K562 (cell line): Measurements from ENCODE around the gene DOCK1. TPM values are rescaled to one million over a fixed set of nuclear protein-coding genes. Genes with fewer than 3 reads are reported as not detected.

Experiments
- ATAC-seq: fragments of 200-7000 bp; cut with Tn5 transposase; 3 replicates; pipeline ENCODE4 v1.9.1; 2020; ENCODE audit warnings: moderate library complexity
- BruUV-seq: library from RNA; stranded (reverse); fragments of 400-500 nt; replicated peaks from 2 replicates; lab custom pipeline; 2021; lab: Mats Ljungman, UMichigan
- CTCF ChIA-PET: fragments of 300-600 bp; formaldehyde crosslinking; extraction: SDS; loops from one replicate; lab custom pipeline; 2021; ENCODE audit warnings: low intra/inter-chr PET ratio; lab: Yijun Ruan, JAX
- POLR2A ChIA-PET: fragments of 300-600, 350-650 bp; sonication (Branson Sonifier 250); formaldehyde crosslinking; extraction: SDS; loops from one replicate; lab custom pipeline; 2021; ENCODE audit warnings: antibody characterized with exemption, inconsistent platforms; lab: Yijun Ruan, JAX
- DNase-seq, 4 experiments: peaks; one replicate each; pipeline versions ENCODE4 v3.0.0 to v3.0.0-alpha.2; 2011 to 2018; ENCODE audit warnings: low spot score in 3 of 4, mixed read lengths in 3 of 4; ENCODE audit errors: extremely low read depth in 1 of 4
- FAIRE-seq: peaks from 2 replicates; lab custom pipeline; 2011; peaks lifted over from hg19 to GRCh38; lab: Jason Lieb, UNC
- H2AFZ ChIP-seq: 2 replicates; pipeline ENCODE4 v1.6.0; 2011; ENCODE audit warnings: low read depth, low read length, control low read depth, inconsistent platforms
- H3K27ac ChIP-seq: fragments of 200-600 bp; 3 replicates; pipeline ENCODE4 v1.8.0; 2011; ENCODE audit warnings: low read depth, mild to moderate bottlenecking, control low read depth, inconsistent platforms, low read length, moderate library complexity, mixed read lengths; ENCODE audit errors: extremely low read depth
- H3K27me3 ChIP-seq, 2 experiments: fragments of 300-600 bp in 1 of 2; 2 replicates in 1 of 2; 3 replicates in 1 of 2; pipeline versions ENCODE4 v1.6.0 to v1.8.0; 2011; ENCODE audit warnings: inconsistent platforms in 2 of 2, low read length in 2 of 2, mild to moderate bottlenecking in 1 of 2, mixed read lengths in 1 of 2, moderate library complexity in 1 of 2; ENCODE audit not compliant: control insufficient read depth in 2 of 2, insufficient read depth in 2 of 2
- H3K36me3 ChIP-seq: fragments of 300-600 bp; 3 replicates; pipeline ENCODE4 v1.8.0; 2011; ENCODE audit warnings: mild to moderate bottlenecking, low read length, inconsistent platforms; ENCODE audit not compliant: control insufficient read depth, insufficient read depth
- H3K4me1 ChIP-seq, 2 experiments: fragments of 200-600 bp in 1 of 2; replicated peaks in 1 of 2; 2 replicates in 1 of 2; 3 replicates in 1 of 2; pipeline versions ENCODE4 v1.5.1 to v1.8.0; 2011; ENCODE audit warnings: inconsistent platforms in 2 of 2, low read length in 2 of 2, mild to moderate bottlenecking in 1 of 2, mixed read lengths in 1 of 2, moderate library complexity in 1 of 2; ENCODE audit not compliant: control insufficient read depth in 2 of 2, insufficient read depth in 2 of 2
- H3K4me2 ChIP-seq: 2 replicates; pipeline ENCODE4 v1.6.1; 2011; ENCODE audit warnings: low read length, control low read depth, inconsistent platforms, mixed read lengths; ENCODE audit not compliant: insufficient read depth
- H3K4me3 ChIP-seq: fragments of 200-600 bp; sonication (generic), shearing (Covaris generic); 2 replicates; pipeline ENCODE4 v1.5.1; 2016; ENCODE audit warnings: control low read depth, inconsistent platforms
- H3K79me2 ChIP-seq: fragments of 200-600 bp; 3 replicates; pipeline ENCODE4 v1.8.0; 2011; ENCODE audit warnings: low read length, inconsistent platforms; ENCODE audit not compliant: control insufficient read depth, insufficient read depth
- H3K9ac ChIP-seq, 2 experiments: 2 replicates each; pipeline versions ENCODE4 v1.6.0 to v1.6.1; 2011; ENCODE audit warnings: low read depth in 2 of 2, low read length in 2 of 2, control low read depth in 1 of 2, inconsistent platforms in 1 of 2, mild to moderate bottlenecking in 1 of 2, mixed read lengths in 1 of 2; ENCODE audit not compliant: insufficient read depth in 1 of 2
- H3K9me1 ChIP-seq: one replicate; pipeline ENCODE4 v1.6.0; 2011; ENCODE audit warnings: inconsistent platforms, mild to moderate bottlenecking, low read length, moderate library complexity; ENCODE audit not compliant: control insufficient read depth, insufficient read depth
- H3K9me3 ChIP-seq: replicated peaks from 2 replicates; pipeline ENCODE4 v1.5.1; 2011; ENCODE audit warnings: low read depth, low read length, inconsistent platforms; ENCODE audit not compliant: control insufficient read depth, insufficient read depth
- H4K20me1 ChIP-seq: replicated peaks from 2 replicates; pipeline ENCODE4 v1.6.1; 2011; ENCODE audit warnings: low read length, inconsistent platforms, mixed read lengths; ENCODE audit not compliant: control insufficient read depth, insufficient read depth
- C11orf30 ChIP-seq: fragments of 450-650 bp; IDR thresholded peaks from 2 replicates; pipeline ENCODE4 v1.6.1; 2016; ENCODE audit warnings: low read depth, mild to moderate bottlenecking
- CHD2 ChIP-seq: IDR thresholded peaks from 2 replicates; pipeline ENCODE4 v1.6.1; 2011; ENCODE audit warnings: low read depth, low read length
- KLF1 ChIP-seq: fragments of 450-650 bp; IDR thresholded peaks from 2 replicates; pipeline ENCODE4 v1.6.1; 2016; ENCODE audit warnings: missing genetic modification characterization, missing compliant biosample characterization
- NFIX ChIP-seq: fragments of 250-450 bp; sonication (Bioruptor Pico); IDR thresholded peaks from 2 replicates; pipeline ENCODE4 v1.4.0; 2020; ENCODE audit warnings: low read depth, mild to moderate bottlenecking, moderate library complexity
- WHSC1 ChIP-seq: IDR thresholded peaks from one replicate; pipeline ENCODE4 v1.6.1; 2012; ENCODE audit warnings: low read length, control low read depth, inconsistent platforms
- WGBS: fragments of 100-300 bp; shearing (Covaris generic); methylation state at CpG from one replicate; pipeline ENCODE4 v1.1.6; 2016; ENCODE audit warnings: low coverage, mixed read lengths; ENCODE audit not compliant: insufficient coverage; ENCODE audit errors: missing lambda C conversion rate; 5-methylcytosine and 5-hydroxymethylcytosine counted together
- in situ Hi-C: fragments of 300-500 bp; cut with MboI; formaldehyde crosslinking; loops from 4 replicates; pipeline ENCODE4 v1.15.0; 2018; ENCODE audit warnings: inconsistent platforms, mixed read lengths
- intact Hi-C: fragments of 100-400 bp; cut with micrococcal nuclease; formaldehyde crosslinking; loops from 2 replicates; pipeline ENCODE4 v1.14.2; 2022
- polyA plus RNA-seq, 8 experiments: library from polyadenylated mRNA; depleted of rRNA in 4 of 8; stranded (reverse) in 5 of 8; unstranded in 3 of 8; fragments of >200 nt; fragmentation: Nextera tagmentation in 2 of 8; fragmentation: Illumina TruSeq in 1 of 8; extraction: Ambion mirVana in 2 of 8; extraction: Trizol in 1 of 8; gene quantifications; 2 replicates each; pipeline versions ENCODE4 v1.2.1 to v1.2.3, GENCODE V29; 2011 to 2014; ENCODE audit warnings: inconsistent platforms in 1 of 8, missing spikeins in 1 of 8
- total RNA-seq, 7 experiments: library from RNA; depleted of rRNA in 6 of 7; stranded (reverse); fragments of >200 nt in 6 of 7; fragmentation: Illumina TruSeq in 2 of 7; extraction: Trizol in 2 of 7; gene quantifications; 2 replicates each; pipeline versions ENCODE4 v1.2.1 to v1.2.3, GENCODE V29; 2011 to 2021; ENCODE audit warnings: low replicate concordance in 1 of 7
- TF ChIP-seq, protein P1 (sequence below): fragments of 250-450 bp; sonication (Bioruptor Pico); IDR thresholded peaks from 2 replicates; pipeline ENCODE4 v1.8.0; 2021; ENCODE audit warnings: moderate library complexity, mild to moderate bottlenecking, inconsistent platforms

The DOCK1 gene
- total and polyA plus RNA-seq, 9 of the 15 experiments (the other 6 are each of a cell fraction or from before 2014, with no cell fraction given) = 0.31 TPM; not detected in 8

DNA sequence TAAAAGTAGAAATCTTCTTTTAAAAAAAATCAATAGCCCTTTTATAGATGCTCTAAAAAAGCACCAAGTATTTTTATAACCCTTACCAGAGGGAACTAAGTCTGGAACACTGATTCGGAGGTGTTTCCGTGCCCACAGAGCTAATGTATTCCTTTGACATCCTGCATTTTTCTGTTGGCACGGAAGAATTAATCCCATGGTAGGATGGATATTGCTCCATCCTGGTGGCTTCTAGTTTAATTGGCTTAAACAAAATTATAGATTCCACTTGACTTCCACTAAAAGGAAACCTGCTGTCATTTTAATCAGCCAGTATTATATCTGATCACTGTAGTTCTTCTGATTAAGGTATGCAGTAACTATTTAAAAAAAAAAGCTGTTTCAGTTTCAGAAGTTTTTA is 479.8 kb downstream of the DOCK1 start:
- no peak overlapping the region for H3K27ac ChIP-seq
- H3K9me1 ChIP-seq = no peaks in the 10 kb centered on the region
- no peak for DNase-seq
- no peaks in the 10 kb centered on the region for H4K20me1 ChIP-seq
- no peak for FAIRE-seq
- TF ChIP-seq C11orf30 (no peak), WHSC1 (no peak), CHD2 (no peak), KLF1 (no peak), NFIX (no peak)
- TF ChIP-seq, protein P1, sequence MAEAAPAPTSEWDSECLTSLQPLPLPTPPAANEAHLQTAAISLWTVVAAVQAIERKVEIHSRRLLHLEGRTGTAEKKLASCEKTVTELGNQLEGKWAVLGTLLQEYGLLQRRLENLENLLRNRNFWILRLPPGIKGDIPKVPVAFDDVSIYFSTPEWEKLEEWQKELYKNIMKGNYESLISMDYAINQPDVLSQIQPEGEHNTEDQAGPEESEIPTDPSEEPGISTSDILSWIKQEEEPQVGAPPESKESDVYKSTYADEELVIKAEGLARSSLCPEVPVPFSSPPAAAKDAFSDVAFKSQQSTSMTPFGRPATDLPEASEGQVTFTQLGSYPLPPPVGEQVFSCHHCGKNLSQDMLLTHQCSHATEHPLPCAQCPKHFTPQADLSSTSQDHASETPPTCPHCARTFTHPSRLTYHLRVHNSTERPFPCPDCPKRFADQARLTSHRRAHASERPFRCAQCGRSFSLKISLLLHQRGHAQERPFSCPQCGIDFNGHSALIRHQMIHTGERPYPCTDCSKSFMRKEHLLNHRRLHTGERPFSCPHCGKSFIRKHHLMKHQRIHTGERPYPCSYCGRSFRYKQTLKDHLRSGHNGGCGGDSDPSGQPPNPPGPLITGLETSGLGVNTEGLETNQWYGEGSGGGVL = no peak
- TF ChIP-seq, all 486 proteins: peak for 0
- Histone ChIP-seq H3K9me3 (no peaks in the 10 kb centered on the region), H3K36me3 (no peaks in the 10 kb centered on the region), H3K79me2 (no peaks in the 10 kb centered on the region), H3K4me1 (no peaks in the 10 kb centered on the region), H3K27me3 (peaks cover 0 to 20% of the 10 kb centered on the region in 2 experiments; a peak in 2 of 5 replicates), H3K4me3 (no peak overlapping the region), H2AFZ (no peak overlapping the region), H3K9ac (no peak overlapping the region), H3K4me2 (no peak overlapping the region)
- 0% methylated on average over 3 of the region's 3 CpGs for WGBS
- no peak for ATAC-seq
- in situ Hi-C loops (no loop called here), intact Hi-C loops (no loop called here)
- ChIA-PET CTCF (no interaction called here), POLR2A (interaction anchor here (1.0 kb wide), 1 partner anchor 9 kb away, joined by 4 read pairs; no protein-coding TSS in a partner anchor)
- no TSS peak for BruUV-seq
